HL-60/S4 (cell line): ENCODE results near the gene NACA2.
"Not testable (repeated sequence)": the region's sequence is repeated elsewhere in the genome, so short reads cannot be mapped to it uniquely, and the experiment has no call there.

Source experiments
- in situ Hi-C: fragments of 300-500 bp; cut with MboI; formaldehyde crosslinking; loops from 2 replicates; pipeline ENCODE4 v1.14.3; 2022; ENCODE audit warnings: low sequenced_read_pairs

The NACA2 gene

DNA sequence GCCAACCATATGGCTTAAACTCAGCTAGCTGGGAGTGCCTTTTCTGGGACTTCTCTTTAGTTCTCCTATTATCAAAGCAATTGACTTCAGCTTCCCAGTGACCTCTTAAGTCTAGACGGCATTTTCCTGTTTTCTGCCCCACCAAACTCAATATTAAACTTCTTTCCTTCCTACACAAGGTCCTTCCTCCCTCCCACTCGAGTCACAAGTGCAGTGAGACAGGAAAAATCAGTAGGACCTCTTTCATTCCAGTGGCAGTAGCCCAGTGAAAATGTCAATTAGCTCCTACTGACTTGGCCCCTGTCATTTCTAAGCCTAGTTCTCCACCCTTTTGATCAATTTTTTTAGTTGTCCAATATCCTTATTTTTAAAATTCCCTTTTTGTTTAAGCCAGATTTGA lies 9.6 kb upstream of the NACA2 start:
- in situ Hi-C loops = no loop called here

DNA sequence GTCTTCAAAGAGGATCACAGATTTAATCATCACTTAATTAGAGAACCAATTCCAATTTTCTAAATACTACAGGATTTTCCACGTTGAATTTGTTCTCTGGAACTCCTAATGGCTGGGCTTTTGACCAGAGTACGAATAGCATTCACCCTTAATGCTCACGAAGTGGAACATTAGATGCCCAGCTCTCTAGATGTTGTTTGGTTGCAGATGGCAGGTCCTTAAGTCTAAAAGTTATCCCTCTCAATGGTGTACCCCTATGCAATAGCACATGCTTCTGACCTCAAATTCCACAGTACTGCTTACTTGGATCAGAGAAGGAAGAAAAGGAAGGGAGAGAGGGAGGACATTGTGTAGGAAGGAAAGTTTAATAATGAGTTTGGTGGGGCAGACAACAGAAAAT lies 8.6 kb upstream of the NACA2 start:
- in situ Hi-C loops = no loop called here

DNA sequence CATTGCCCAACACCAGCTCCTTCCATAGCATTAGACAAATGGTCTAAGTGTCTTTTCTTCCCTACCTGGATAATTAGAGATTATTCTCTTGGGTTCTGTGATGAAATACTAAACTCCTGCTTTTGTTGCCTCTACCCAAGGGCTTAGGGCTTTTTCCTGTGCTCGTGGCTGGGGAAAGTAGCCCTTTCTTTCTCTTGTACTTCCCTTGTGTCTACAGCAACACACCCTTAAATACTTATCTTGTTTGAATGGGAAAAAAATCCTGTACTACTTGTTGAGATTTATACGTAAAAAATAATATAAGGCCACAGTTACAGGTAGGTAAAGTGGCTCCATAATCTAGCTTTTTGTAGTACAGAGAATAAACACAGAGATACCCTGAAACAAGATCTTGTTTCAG lies 7.0 kb upstream of the NACA2 start:
- in situ Hi-C loops = no loop called here

DNA sequence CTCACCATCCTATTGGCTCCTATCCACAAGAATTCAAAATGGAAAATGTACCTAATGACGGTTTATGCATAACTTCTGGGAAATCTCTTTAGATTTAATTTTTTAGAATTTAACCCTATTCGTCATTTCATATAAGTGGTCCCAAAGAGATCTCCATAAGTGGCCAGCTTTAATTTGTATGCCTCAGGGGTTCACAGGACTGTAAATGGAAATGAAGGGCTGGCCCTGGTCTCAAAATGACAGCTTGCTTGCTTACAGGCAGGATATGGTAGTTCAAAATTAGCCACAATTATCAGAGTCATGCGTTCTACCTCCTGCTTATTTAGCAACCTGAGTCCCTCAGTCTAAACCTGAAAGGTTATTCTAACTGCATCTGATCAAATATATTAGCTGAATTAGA lies 6.6 kb upstream of the NACA2 start:
- in situ Hi-C loops = no loop called here

DNA sequence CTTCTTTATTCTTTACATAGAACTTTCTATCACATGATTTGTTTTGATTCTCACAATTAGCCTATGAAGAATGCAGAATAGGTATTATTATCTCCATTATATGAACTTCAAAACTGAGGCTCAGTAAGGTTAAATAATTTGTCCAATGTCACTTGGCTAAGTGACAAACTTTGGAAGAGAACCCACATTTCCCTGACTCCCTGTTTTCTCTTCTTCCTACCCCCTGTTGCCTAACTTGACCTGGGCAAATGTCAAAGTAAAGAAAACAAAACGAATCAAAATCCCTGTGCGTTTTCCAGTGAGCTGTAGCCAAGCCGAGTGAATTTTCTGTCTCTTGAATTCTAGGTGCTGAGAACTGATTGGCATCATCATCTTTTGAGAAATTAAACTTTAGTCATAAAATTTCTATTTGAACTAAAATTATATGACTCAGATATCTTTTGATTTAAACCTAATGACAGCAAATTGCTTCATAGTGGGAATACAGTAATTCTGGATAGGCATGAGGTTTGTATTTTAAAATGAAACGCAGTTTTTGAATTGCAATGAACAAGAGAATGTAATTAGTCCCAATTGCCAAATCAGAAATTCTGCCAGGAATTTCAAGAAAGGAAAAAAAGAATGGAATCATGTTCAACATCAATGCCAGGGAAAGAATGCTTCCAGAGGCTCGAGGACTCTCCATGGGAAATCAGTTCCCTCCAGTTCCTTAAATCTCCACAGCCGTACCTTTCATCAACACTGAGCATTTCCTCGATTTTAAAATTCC lies 4.6 kb upstream of the NACA2 start:
- in situ Hi-C loops = no loop called here

DNA sequence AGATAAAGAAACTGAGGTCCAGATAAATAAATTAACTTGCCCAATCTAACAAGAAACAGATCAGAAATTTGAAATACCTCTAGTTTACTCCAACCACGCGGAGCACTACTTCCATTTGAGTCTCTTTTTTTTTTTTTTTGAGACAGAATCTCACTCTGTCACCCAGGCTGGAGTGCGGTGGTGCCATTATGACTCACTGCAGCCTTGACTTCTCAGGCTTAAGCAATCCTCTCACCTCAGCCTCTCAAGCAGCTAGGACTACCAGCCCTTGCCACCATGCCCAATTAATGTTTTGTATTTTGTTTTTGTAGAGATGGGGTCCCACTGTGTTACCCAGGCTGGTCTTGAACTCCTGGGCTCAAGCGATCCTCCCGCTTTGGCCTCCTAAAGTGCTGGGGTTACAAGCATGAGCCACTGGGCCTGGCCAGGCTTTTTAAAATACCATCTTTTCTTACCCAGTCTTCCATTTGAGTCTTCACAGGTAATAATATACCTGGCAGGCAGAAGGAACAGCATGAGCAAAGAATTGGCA lies 3.3 kb upstream of the NACA2 start:
- in situ Hi-C loops = no loop called here

DNA sequence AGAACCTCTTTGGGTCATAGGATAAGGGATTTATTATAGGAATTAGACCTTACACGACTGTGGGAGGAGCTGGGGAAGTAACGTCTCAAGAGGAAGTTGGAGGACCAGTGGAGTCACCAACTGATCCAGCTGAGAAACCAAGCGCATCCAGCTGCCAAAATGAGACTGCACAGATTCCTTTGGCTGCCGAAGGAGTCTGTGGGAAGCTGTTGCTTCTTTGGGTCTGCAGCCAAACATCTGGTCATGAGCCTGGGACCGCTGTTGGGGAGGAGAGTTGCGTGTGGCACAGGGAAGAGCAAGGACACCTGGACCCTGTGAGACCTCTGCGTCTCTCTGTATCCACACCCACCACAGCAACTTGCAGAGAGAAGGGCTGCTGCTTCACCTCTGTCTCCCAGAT lies 2.4 kb upstream of the NACA2 start:
- in situ Hi-C loops = no loop called here

DNA sequence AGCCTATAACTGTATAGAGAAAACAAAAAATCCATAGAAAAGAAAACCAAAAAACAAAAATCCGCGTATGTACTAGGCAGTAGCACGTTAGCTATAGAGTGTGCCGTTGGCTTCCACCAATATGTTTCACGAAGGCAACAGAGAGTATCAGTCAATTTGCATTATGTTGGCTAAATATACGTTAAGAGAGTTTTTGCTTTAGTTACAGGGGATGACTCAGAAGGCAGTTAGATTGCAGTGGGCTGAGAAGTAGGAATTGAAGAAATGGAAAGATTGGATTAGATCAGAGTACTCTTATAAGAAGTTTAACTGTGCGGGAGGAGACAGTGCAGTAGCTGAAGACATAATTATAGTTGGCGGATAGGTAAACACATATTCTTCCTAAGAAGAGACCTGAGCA lies 911 bp upstream of the NACA2 start:
- in situ Hi-C loops = no loop called here

DNA sequence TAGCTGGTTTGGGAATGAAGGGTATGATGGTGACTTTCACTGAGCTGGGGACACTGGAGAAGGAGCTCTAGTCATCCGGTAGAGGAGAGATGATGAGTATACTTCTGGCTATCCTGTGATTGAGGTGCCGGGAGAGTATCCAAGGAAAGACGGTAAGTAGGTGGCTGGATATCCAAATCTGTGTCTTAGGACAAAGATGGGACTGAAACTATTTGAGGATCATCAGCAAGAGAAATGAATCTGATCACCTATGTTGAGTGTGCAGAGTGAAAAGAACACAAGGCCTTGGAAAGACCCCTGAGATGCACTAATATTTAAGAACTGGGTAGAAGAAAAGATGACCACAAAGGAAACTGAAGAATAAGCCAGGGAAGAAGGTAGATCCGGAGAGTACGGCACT lies 1.0 kb downstream of the NACA2 start:
- in situ Hi-C loops = no loop called here

DNA sequence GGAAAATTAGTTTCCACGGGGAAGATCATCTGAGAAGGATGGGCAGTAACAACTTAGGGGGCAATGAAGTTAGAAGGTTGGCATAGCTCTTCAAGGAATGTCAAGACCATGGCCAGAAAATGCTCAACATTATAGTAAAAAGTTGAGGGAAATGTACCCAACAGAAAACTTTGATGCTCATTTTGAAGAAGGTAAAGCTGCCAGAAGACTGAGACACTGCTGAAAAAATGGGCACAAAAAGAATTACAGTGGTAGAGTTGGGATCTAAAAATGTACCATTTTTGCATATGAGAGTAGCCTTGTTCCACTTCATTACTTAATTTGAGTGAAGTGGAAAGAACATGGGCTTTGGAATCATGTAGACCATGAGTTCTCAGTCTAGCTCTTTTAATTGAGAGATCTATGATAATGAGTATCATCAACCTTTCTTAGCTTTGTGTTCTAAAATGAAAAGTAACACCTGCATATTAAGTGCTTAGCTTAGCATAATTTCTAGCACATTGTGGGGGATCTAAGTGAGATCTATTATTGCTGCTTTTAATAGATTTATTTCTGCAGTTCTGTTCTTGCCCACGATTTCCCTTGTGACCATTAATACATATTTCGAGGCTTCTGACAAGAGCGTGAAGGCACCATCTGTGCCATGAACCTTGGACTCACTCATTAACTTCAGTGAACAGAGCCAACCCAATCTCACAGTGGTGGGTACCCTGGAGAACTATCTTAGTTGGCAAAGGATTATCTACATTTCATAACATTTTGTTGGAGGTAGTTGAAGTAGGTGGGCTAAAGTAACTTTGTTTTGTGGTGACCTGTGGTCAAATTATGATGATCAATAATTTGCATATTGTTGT lies 3.0 kb downstream of the NACA2 start:
- in situ Hi-C loops = no loop called here

DNA sequence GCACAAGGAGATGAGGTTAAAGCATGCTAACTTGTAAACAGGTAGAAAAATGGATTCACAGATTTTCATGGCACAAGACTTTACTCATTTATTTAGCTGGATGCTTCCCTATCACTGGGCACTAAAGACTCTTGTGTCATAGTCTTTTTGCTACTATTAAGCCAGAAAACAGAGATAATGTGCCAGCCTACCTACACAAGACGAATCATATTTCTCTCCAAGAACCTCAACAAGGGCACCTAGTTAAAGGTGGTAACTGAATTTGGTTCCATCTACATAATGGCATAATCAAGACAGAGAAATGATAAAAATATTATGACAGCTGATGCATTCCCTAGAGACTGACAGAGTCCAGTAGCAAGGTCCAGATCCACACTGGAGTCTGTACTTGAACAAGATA lies 3.8 kb downstream of the NACA2 start:
- in situ Hi-C loops = no loop called here

DNA sequence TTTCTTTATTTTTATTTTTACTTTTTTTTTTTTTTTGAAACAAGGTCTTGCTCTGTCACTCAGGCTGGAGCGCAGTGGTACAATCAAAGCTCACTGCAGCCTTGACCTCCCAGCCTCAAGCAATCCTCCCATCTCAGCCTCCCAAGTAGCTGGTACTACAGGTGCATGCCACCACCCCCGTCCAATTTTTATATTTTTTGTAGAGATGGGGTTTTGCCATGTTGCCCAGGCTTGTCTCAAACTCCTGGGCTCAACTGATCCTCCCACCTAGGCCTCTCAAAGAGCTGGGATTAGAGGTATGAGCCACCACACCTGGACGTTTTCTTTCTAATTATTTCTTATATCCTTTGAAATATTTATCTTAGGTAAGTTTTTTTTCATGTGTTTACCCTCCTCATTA lies 4.4 kb downstream of the NACA2 start:
- in situ Hi-C loops = not testable (repeated sequence)

DNA sequence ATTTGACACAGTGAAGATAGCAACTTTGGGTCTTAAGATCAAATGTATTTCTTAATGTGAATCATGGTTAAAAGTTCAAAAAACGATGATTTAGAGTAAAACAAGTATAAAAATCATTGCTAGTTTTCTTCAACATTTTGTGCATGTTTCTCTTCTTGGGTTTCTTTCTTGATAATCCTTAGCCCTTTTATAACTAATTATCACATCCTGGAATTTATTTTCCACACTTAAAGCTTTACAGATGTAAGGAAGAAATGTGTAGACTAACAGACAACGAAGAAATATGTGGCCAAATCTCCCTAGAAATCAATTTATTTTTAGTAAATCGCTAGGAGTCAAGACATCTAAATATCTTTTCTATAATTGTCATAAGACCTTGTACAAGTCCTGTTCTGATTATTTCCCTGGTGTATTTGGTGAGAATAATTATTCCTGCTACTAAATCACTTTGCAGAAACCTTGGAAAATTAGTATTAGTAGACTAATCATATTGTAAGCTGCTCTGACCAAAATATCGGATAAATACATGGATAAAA lies 4.9 kb downstream of the NACA2 start:
- in situ Hi-C loops = no loop called here

DNA sequence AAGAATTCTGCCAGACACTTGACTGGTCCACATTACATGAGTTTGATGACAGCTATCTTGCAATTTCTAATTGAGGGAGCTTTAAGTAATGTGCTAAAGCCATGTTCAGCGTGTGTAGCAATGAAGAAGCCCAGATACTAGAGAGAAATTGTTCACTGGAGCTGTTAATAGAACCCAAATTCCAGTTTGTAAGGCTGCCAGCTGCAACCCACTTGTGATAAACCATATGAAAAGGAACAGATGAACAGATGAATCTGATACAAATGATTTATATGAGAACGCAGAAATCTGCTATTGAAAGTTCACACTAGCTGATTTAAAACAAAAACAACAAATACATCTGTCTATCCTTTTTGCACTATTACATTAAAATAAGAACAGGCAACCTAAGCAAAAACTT lies 6.2 kb downstream of the NACA2 start:
- in situ Hi-C loops = no loop called here

DNA sequence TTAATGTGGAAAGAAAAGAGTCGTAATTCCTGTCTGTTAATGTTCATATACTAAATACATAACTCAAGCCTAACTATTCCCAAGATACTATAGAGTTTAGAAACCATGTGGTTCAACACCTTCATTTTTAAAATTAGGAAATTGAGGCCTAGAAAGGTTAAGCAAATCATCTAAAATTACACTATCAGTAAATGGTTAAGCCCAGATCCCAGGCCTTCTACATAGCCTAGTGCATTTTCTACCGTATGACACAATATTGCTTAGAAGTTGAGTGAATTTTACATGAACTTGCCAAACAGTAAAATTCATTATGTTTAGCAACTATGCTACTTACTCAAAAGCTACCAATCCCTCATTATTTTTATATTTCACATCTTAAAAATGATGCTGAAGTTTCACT lies 6.8 kb downstream of the NACA2 start:
- in situ Hi-C loops = no loop called here

DNA sequence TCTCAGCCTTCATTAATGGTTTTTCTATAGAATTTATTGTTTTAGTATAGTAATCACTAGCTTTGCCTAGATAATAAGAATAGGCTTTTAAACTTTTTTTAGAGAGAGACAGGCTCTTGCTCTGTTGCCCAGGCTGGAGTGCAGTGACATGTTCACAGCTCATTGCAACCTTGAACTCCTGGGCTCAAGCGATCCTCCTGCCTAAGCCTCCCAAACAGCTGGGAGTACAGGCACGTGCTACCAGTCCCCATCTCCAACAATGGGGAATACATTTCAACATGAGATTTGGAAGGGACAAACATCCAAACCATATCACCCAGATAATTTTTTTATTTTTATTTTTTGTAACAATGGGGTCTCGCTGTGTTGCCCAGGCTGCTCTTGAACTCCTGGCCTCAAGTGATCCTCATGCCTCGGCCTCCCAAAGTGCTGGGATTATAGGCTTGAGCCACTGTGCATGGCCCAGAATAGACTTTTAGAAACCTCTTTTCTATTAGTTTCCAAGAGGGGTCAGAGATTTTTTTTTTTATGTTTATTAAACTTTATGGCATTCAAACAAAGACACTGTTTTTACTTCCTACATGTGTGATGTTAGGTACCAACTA lies 7.3 kb downstream of the NACA2 start:
- in situ Hi-C loops = no loop called here

DNA sequence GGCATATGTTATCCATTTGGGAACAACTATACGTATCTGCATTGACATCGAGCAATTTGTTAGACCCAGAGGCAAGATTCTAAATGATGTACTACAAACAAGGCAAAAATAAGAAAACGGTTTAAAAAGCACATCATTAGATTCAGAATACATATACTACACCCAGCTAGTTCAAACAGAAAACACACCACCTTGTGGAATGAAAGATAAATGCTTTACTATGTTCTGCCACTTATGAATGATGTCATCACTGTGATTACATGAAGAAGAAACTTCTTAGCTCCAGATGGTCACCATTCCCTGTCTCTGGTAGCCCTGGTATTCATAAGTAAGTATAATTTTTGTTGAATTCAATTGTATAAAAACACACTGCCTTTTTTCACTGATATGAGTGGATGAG lies 7.8 kb downstream of the NACA2 start:
- in situ Hi-C loops = no loop called here

DNA sequence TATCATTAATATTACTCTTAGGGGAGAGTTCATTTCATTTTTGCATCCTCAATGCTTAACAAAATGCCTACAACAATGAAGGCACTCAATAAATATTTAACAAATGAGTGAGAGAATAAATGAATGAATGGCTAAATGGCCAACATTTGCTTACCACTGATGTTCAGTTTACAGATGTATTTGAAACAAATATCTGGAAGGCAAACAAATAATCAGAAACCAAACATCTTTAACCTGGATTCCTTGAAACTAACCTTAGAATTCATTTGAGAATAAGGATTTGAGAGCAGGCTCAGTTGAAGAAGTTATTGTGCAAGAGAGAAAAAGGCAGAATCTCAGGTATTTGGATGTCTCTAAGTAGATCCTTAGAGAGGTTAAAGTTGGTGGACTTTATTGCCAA lies 8.4 kb downstream of the NACA2 start:
- in situ Hi-C loops = no loop called here

DNA sequence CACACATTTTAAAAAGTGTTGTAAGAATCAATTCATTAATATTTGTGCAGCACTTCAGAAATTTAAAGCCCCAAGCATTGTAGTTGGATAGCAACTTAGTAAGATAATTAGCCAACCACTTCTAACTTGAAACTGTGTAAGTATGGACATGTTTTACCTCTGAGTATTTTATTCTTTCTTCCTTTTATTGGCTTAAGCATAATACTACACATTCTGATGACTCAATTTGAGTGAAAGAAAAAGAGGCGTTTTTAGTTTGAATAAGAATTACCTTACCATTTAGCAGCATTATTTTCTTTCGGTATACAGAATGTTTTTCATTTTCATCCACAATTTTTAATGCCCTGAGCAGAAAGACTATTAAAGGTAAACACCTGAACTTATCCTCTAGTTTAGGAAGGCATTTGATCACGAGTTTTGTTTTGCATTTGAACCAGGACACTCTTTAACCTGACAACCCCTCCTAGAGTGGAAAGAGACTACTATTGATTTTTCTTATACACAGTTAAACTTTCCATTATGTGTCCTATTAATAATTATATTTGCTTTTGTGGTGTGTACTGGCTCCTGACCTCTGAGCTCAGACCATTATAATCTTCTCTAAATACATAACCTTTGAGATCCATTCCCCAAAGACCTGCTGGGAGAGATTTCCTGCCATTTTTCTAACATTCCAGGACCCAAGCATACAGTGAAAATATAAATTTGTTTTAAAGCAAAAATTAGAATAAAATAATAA lies 9.2 kb downstream of the NACA2 start:
- in situ Hi-C loops = no loop called here

DNA sequence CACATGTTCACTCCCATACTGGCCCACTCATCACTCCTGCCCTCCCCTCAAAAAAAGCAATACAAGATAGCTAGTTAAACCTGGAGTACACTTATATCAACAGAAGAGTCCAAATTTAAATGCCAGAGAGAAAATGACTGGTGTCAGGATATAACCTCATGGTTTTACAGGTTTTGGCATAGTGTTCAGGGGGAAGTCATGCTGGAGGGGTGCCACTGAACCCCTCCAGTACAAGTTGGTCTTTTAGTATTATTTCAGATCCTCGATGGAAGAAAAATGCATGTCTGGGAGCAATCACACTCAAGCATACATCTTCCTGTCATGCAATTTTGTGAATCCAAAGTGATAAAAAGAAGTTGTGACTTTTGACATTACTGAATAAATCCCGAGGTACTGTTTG lies 10.5 kb downstream of the NACA2 start:
- in situ Hi-C loops = no loop called here

DNA sequence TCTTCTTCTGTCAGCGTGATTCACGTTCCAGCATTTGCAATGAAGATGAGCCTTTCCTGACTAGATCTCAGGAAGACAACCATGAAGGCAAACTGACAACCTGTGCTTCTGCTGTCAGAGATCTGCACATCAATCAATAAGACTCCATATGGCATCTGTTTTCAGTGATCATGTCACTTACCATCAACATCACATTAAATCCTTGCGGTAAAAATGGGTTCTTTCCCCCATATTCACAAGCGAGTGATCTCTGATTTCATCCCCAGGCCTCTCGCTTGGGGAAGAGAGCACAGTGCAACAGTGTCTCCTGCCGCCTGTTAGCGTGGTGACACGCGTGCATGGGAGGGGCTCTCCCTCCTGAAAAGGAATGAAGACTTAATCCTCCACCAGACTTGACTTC lies 11.1 kb downstream of the NACA2 start:
- in situ Hi-C loops = no loop called here
